WTC11 (cell line): ENCODE results near the gene OGFOD1. TPM values are rescaled to one million over a fixed set of nuclear protein-coding genes. Genes with fewer than 3 reads are reported as not detected.

Source experiments
- ATAC-seq: fragments of 200-7000 bp; cut with Tn5 transposase; 2 replicates; pipeline ENCODE4 v1.10.0; 2021; ENCODE audit warnings: mild to moderate bottlenecking, moderate library complexity
- CTCF ChIA-PET: fragments of 300-600 bp; sonication (Branson Sonifier 250); formaldehyde crosslinking; loops from one replicate; lab custom pipeline; 2021; ENCODE audit warnings: antibody characterized with exemption; lab: Charles Lee
- POLR2A ChIA-PET: fragments of 350-600 bp; sonication (Branson Sonifier 250); formaldehyde crosslinking; loops from one replicate; lab custom pipeline; 2021; ENCODE audit warnings: antibody characterized with exemption; lab: Charles Lee
- DNase-seq: peaks from one replicate; pipeline ENCODE4 v3.0.0; 2021; ENCODE audit warnings: low spot score
- H3K27ac Mint-ChIP-seq: 2 replicates; pipeline ENCODE4 v1.8.0; 2021; ENCODE audit warnings: mixed read lengths
- H3K27me3 Mint-ChIP-seq: 2 replicates; pipeline ENCODE4 v1.8.0; 2021; ENCODE audit warnings: low read depth, mild to moderate bottlenecking, moderate library complexity, mixed read lengths
- H3K36me3 Mint-ChIP-seq: 2 replicates; pipeline ENCODE4 v1.8.0; 2021; ENCODE audit warnings: mixed read lengths
- H3K4me1 Mint-ChIP-seq: 2 replicates; pipeline ENCODE4 v1.8.0; 2022; ENCODE audit warnings: mixed read lengths
- H3K4me3 Mint-ChIP-seq: 2 replicates; pipeline ENCODE4 v1.8.0; 2021; ENCODE audit warnings: mild to moderate bottlenecking, moderate library complexity, mixed read lengths
- H3K9me3 Mint-ChIP-seq: 2 replicates; pipeline ENCODE4 v1.8.0; 2021; ENCODE audit warnings: mixed read lengths
- AFF4 ChIP-seq: sonication (generic); formaldehyde crosslinking; IDR thresholded peaks from 2 replicates; pipeline ENCODE4 v1.8.1; 2023; ENCODE audit warnings: mild to moderate bottlenecking, missing genetic modification reagents, borderline replicate concordance
- ARID4B ChIP-seq: sonication (generic); formaldehyde crosslinking; IDR thresholded peaks from 2 replicates; pipeline ENCODE4 v1.8.0; 2023; ENCODE audit warnings: missing genetic modification reagents, mild to moderate bottlenecking, borderline replicate concordance
- CBFB ChIP-seq: sonication (generic); formaldehyde crosslinking; IDR thresholded peaks from 2 replicates; pipeline ENCODE4 v1.8.1; 2022; ENCODE audit warnings: mild to moderate bottlenecking, low read depth, missing genetic modification reagents
- CDX4 ChIP-seq: fragments of 250-450 bp; sonication (Bioruptor Pico); IDR thresholded peaks from 2 replicates; pipeline ENCODE4 v1.9.0; 2021; ENCODE audit warnings: moderate library complexity, mild to moderate bottlenecking, inconsistent platforms, borderline replicate concordance
- E2F5 ChIP-seq: sonication (generic); formaldehyde crosslinking; IDR thresholded peaks from 2 replicates; pipeline ENCODE4 v1.8.1; 2022; ENCODE audit warnings: mild to moderate bottlenecking, moderate library complexity, missing genetic modification reagents
- ELF4 ChIP-seq: sonication (generic); formaldehyde crosslinking; IDR thresholded peaks from 2 replicates; pipeline ENCODE4 v1.8.1; 2022; ENCODE audit warnings: low read depth, mild to moderate bottlenecking, moderate library complexity, missing genetic modification reagents
- EMX1 ChIP-seq: fragments of 250-450 bp; sonication (Bioruptor Pico); IDR thresholded peaks from 2 replicates; pipeline ENCODE4 v1.8.0; 2021; ENCODE audit warnings: mild to moderate bottlenecking
- ERG ChIP-seq: fragments of 250-450 bp; sonication (Bioruptor Pico); IDR thresholded peaks from 2 replicates; pipeline ENCODE4 v1.8.0; 2021; ENCODE audit warnings: mild to moderate bottlenecking
- FOXJ3 ChIP-seq: sonication (generic); formaldehyde crosslinking; IDR thresholded peaks from 2 replicates; pipeline ENCODE4 v1.9.0; 2021; ENCODE audit warnings: missing genetic modification reagents, mild to moderate bottlenecking, borderline replicate concordance
- FOXP1 ChIP-seq: sonication (generic); formaldehyde crosslinking; IDR thresholded peaks from 2 replicates; pipeline ENCODE4 v1.8.0; 2022; ENCODE audit warnings: missing genetic modification reagents, mild to moderate bottlenecking, moderate library complexity, borderline replicate concordance
- HMGA2 ChIP-seq: fragments of 250-450 bp; sonication (Bioruptor Pico); IDR thresholded peaks from 2 replicates; pipeline ENCODE4 v1.4.0; 2021; ENCODE audit warnings: mild to moderate bottlenecking, moderate library complexity
- JAZF1 ChIP-seq: fragments of 250-450 bp; sonication (Bioruptor Pico); IDR thresholded peaks from 2 replicates; pipeline ENCODE4 v1.9.0; 2021; ENCODE audit warnings: moderate library complexity, mild to moderate bottlenecking, inconsistent platforms
- MYBL2 ChIP-seq: sonication (generic); formaldehyde crosslinking; IDR thresholded peaks from 2 replicates; pipeline ENCODE4 v1.8.1; 2023; ENCODE audit warnings: mild to moderate bottlenecking, moderate library complexity, missing genetic modification reagents
- NR3C1 ChIP-seq: sonication (generic); formaldehyde crosslinking; conservative IDR thresholded peaks from 2 replicates; pipeline ENCODE4 v1.8.1; 2023; ENCODE audit warnings: low read depth, mild to moderate bottlenecking, missing genetic modification reagents
- TEAD1 ChIP-seq: sonication (generic); formaldehyde crosslinking; IDR thresholded peaks from 2 replicates; pipeline ENCODE4 v1.8.0; 2022; ENCODE audit warnings: mild to moderate bottlenecking, missing genetic modification reagents
- USF2 ChIP-seq: sonication (generic); formaldehyde crosslinking; IDR thresholded peaks from 2 replicates; pipeline ENCODE4 v1.8.1; 2023; ENCODE audit warnings: mild to moderate bottlenecking, missing genetic modification reagents, moderate library complexity
- ZBTB21 ChIP-seq: sonication (generic); formaldehyde crosslinking; IDR thresholded peaks from 2 replicates; pipeline ENCODE4 v1.8.1; 2023; ENCODE audit warnings: mild to moderate bottlenecking, missing genetic modification reagents, borderline replicate concordance
- ZBTB43 ChIP-seq: sonication (generic); formaldehyde crosslinking; IDR thresholded peaks from 2 replicates; pipeline ENCODE4 v1.8.1; 2023; ENCODE audit warnings: mild to moderate bottlenecking, missing genetic modification reagents
- ZNF396 ChIP-seq: fragments of 250-450 bp; sonication (Bioruptor Pico); IDR thresholded peaks from 2 replicates; pipeline ENCODE4 v1.8.0; 2021; ENCODE audit warnings: mild to moderate bottlenecking, moderate library complexity, borderline replicate concordance
- total RNA-seq: library from RNA; stranded (reverse); gene quantifications from 3 replicates; pipeline ENCODE4 v1.2.3, GENCODE V29; 2021

The OGFOD1 gene
- total RNA-seq, 1 experiment from 2014 or later: 50.5 TPM

GRCh38 chr16:56463153-56463552, 11.8 kb downstream of the OGFOD1 start:
- Mint-ChIP-seq H3K4me3 (no peak overlapping the region), H3K4me1 (no peaks in the 10 kb centered on the region)
- no peak for ATAC-seq
- CTCF ChIA-PET: interaction anchor here (0.6 kb wide), 1 partner anchor 62 kb away, joined by 4 read pairs; no protein-coding TSS in a partner anchor
- POLR2A ChIA-PET: interaction anchor here (0.6 to 0.7 kb wide), 3 partner anchors 613 to 1429 kb away, joined by 3 to 5 read pairs (median 3); no protein-coding TSS in a partner anchor
- TF ChIP-seq ZBTB21 (CRISPR knock-in tag) (no peak), FOXJ3 (CRISPR knock-in tag) (no peak), HMGA2 (CRISPR knock-in tag) (no peak), ELF4 (CRISPR knock-in tag) (no peak), ERG (no peak), CBFB (CRISPR knock-in tag) (no peak), ZBTB43 (CRISPR knock-in tag) (no peak), ZNF396 (CRISPR knock-in tag) (no peak), ARID4B (CRISPR knock-in tag) (no peak), USF2 (CRISPR knock-in tag) (no peak), CDX4 (CRISPR knock-in tag) (no peak), AFF4 (CRISPR knock-in tag) (no peak), EMX1 (CRISPR knock-in tag) (no peak), MYBL2 (CRISPR knock-in tag) (no peak), E2F5 (no peak), FOXP1 (CRISPR knock-in tag) (no peak), NR3C1 (CRISPR knock-in tag) (no peak), TEAD1 (CRISPR knock-in tag) (no peak), JAZF1 (no peak)
- TF ChIP-seq, all 79 proteins: peak for 0
- Mint-ChIP-seq H3K27ac (no peak overlapping the region), H3K9me3 (no peaks in the 10 kb centered on the region), H3K27me3 (no peaks in the 10 kb centered on the region), H3K36me3 (peaks cover 76% of the 10 kb centered on the region)
- DNase-seq: no peak
